Liver (tissue), 3 donors: ENCODE measurements around the gene IL22RA1.

Source experiments
- ATF3 ChIP-seq: IDR thresholded peaks from 2 replicates; pipeline ENCODE4 v1.6.1; 2016; ENCODE audit warnings: antibody characterized with exemption
- CTCF ChIP-seq: fragments of 150-350 bp; IDR thresholded peaks from 2 replicates; pipeline ENCODE4 v1.5.1; 2017; ENCODE audit warnings: improper control_type of control experiment, low read depth, low read length; ENCODE audit not compliant: missing input control
- EGR1 ChIP-seq, 2 donors: IDR thresholded peaks; 2 replicates each; pipeline ENCODE4 v1.6.1; 2016 to 2018; ENCODE audit warnings: antibody characterized with exemption in 2 of 2, low read depth in 2 of 2
- FOXA1 ChIP-seq: IDR thresholded peaks from 2 replicates; pipeline ENCODE4 v1.6.1; 2016; ENCODE audit warnings: antibody characterized with exemption
- HNF4A ChIP-seq, 2 donors: conservative IDR thresholded peaks; 2 replicates each; pipeline ENCODE4 v1.6.1; 2016; ENCODE audit warnings: antibody characterized with exemption in 2 of 2, mild to moderate bottlenecking in 2 of 2
- JUND ChIP-seq, 2 donors: IDR thresholded peaks; 2 replicates each; pipeline ENCODE4 v1.6.1; 2016; ENCODE audit warnings: antibody characterized with exemption in 2 of 2
- REST ChIP-seq: IDR thresholded peaks from 2 replicates; pipeline ENCODE4 v1.6.1; 2016; ENCODE audit warnings: antibody characterized with exemption, mild to moderate bottlenecking
- YY1 ChIP-seq: IDR thresholded peaks from 2 replicates; pipeline ENCODE4 v1.6.1; 2016; ENCODE audit warnings: antibody characterized with exemption, mild to moderate bottlenecking
- ZBTB33 ChIP-seq: IDR thresholded peaks from 2 replicates; pipeline ENCODE4 v1.6.1; 2016; ENCODE audit warnings: antibody characterized with exemption
- donor health status: healthy.
- donor health status: healthy.

- no peak for TF ChIP-seq CTCF
- TF ChIP-seq ZBTB33, result no peak
- TF ChIP-seq HNF4A (conservative IDR thresholded peaks at IDR 0.05), result no peak
- no peak for TF ChIP-seq EGR1 (IDR thresholded peaks at IDR 0.05; ENCODE audit: low read depth in 2 of 2)
- TF ChIP-seq YY1, result no peak
- no peak for TF ChIP-seq ATF3
- TF ChIP-seq REST, result no peak
- TF ChIP-seq JUND (IDR thresholded peaks at IDR 0.05), result no peak
- no peak for TF ChIP-seq FOXA1
These were observed 38.1 kb downstream of the IL22RA1 start for GRCh38 chr1:24104854-24105253.
